HepG2 (cell line): Measurements from ENCODE around the gene CAVIN2. TPM values are rescaled to one million over a fixed set of nuclear protein-coding genes. Genes with fewer than 3 reads are reported as not detected.

ENCODE experiments used
- ATAC-seq: fragments of 200-7000 bp; cut with Tn5 transposase; 3 replicates; pipeline ENCODE4 v1.9.1; 2020; ENCODE audit warnings: mild to moderate bottlenecking, moderate library complexity
- BruUV-seq: library from RNA; stranded (reverse); fragments of 400-500 nt; replicated peaks from 2 replicates; lab custom pipeline; 2021; lab: Mats Ljungman, UMichigan
- CTCF ChIA-PET: fragments of 300-600 bp; formaldehyde crosslinking; extraction: SDS; loops from one replicate; lab custom pipeline; 2021; ENCODE audit warnings: low total read pairs, inconsistent platforms, low intra/inter-chr PET ratio; lab: Yijun Ruan, JAX
- POLR2A ChIA-PET: fragments of 350-600 bp; sonication (Branson Sonifier 250); formaldehyde crosslinking; loops from one replicate; lab custom pipeline; 2020; ENCODE audit warnings: antibody characterized with exemption, inconsistent platforms; lab: Yijun Ruan, JAX
- DNase-seq: peaks from one replicate; pipeline ENCODE4 v3.0.0-alpha.2; 2015; ENCODE audit warnings: low spot score
- FAIRE-seq: peaks from 3 replicates; lab custom pipeline; 2011; peaks lifted over from hg19 to GRCh38; lab: Jason Lieb, UNC
- H2AFZ ChIP-seq: one replicate; pipeline ENCODE4 v1.6.1; 2011; ENCODE audit warnings: low read length, inconsistent platforms
- H3K27ac ChIP-seq: fragments of 300-600 bp; 3 replicates; pipeline ENCODE4 v1.8.0; 2011; ENCODE audit warnings: mixed run types, mild to moderate bottlenecking, mixed read lengths, low read length, inconsistent platforms; ENCODE audit not compliant: insufficient read depth; ENCODE audit errors: extremely low read length
- H3K27me3 ChIP-seq, 2 experiments: fragments of 200-600 bp in 1 of 2; 2 replicates in 1 of 2; 3 replicates in 1 of 2; pipeline versions ENCODE4 v1.6.0 to v1.8.0; 2011; ENCODE audit warnings: low read length in 2 of 2, mild to moderate bottlenecking in 2 of 2, moderate library complexity in 2 of 2, inconsistent platforms in 1 of 2; ENCODE audit not compliant: insufficient read depth in 2 of 2, control insufficient read depth in 1 of 2
- H3K36me3 ChIP-seq, 2 experiments: fragments of 200-600 bp in 1 of 2; replicated peaks in 1 of 2; 2 replicates in 1 of 2; 3 replicates in 1 of 2; pipeline versions ENCODE4 v1.5.1 to v1.8.0; 2011; ENCODE audit warnings: low read length in 2 of 2, inconsistent platforms in 1 of 2; ENCODE audit not compliant: insufficient read depth in 2 of 2, control insufficient read depth in 1 of 2
- H3K4me1 ChIP-seq: 2 replicates; pipeline ENCODE4 v1.5.1; 2012; ENCODE audit warnings: low read length, inconsistent platforms; ENCODE audit not compliant: insufficient read depth
- H3K4me2 ChIP-seq: 2 replicates; pipeline ENCODE4 v1.6.0; 2011; ENCODE audit warnings: low read depth, low read length, inconsistent platforms
- H3K4me3 ChIP-seq, 3 experiments: fragments of 200-600 bp in 1 of 3; sonication (generic), shearing (Covaris generic) in 1 of 3; replicated peaks in 1 of 3; 2 replicates each; pipeline ENCODE4 v1.5.1; 2011 to 2016; ENCODE audit warnings: low read length in 3 of 3, inconsistent platforms in 2 of 3, low read depth in 2 of 3, mild to moderate bottlenecking in 2 of 3, control low read depth in 1 of 3, mixed read lengths in 1 of 3; ENCODE audit not compliant: insufficient read depth in 1 of 3
- H3K79me2 ChIP-seq: one replicate; pipeline ENCODE4 v1.6.1; 2011; ENCODE audit warnings: low read length, inconsistent platforms; ENCODE audit not compliant: insufficient read depth
- H3K9ac ChIP-seq: 2 replicates; pipeline ENCODE4 v1.6.0; 2011; ENCODE audit warnings: mild to moderate bottlenecking, low read depth, low read length, inconsistent platforms; ENCODE audit not compliant: insufficient read depth
- H3K9me3 ChIP-seq: 2 replicates; pipeline ENCODE4 v1.5.1; 2012; ENCODE audit warnings: mild to moderate bottlenecking, low read length
- H4K20me1 ChIP-seq: 2 replicates; pipeline ENCODE4 v1.6.0; 2011; ENCODE audit warnings: inconsistent platforms, mild to moderate bottlenecking, low read length, moderate library complexity; ENCODE audit not compliant: insufficient read depth
- DNMT3B ChIP-seq: conservative IDR thresholded peaks from 2 replicates; pipeline ENCODE4 v1.6.1; 2016; ENCODE audit warnings: missing biosample characterization, control low read depth
- PCBP1 ChIP-seq: fragments of 200-400 bp; formaldehyde crosslinking; IDR thresholded peaks from 2 replicates; pipeline ENCODE4 v1.6.1; 2017; ENCODE audit warnings: mild to moderate bottlenecking, low read depth, low read length, borderline replicate concordance
- RAD21 ChIP-seq: fragments of 450-650 bp; formaldehyde crosslinking; IDR thresholded peaks from 2 replicates; pipeline ENCODE4 v1.5.0; 2020; ENCODE audit warnings: mild to moderate bottlenecking
- SMARCE1 ChIP-seq: fragments of 450-650 bp; IDR thresholded peaks from 2 replicates; pipeline ENCODE4 v1.6.1; 2017; ENCODE audit warnings: borderline replicate concordance
- TFAP4 ChIP-seq: sonication (generic); IDR thresholded peaks from 2 replicates; pipeline ENCODE4 v1.6.1; 2016; ENCODE audit warnings: low read depth, borderline replicate concordance
- ZBTB39 ChIP-seq: sonication (generic); formaldehyde crosslinking; IDR thresholded peaks from 2 replicates; pipeline ENCODE4 v1.5.0; 2020; ENCODE audit warnings: missing genetic modification reagents
- ZIK1 ChIP-seq: sonication (generic); formaldehyde crosslinking; IDR thresholded peaks from 2 replicates; pipeline ENCODE4 v1.5.0; 2020; ENCODE audit warnings: mild to moderate bottlenecking, low read depth, missing genetic modification reagents, borderline replicate concordance
- ZMYM3 ChIP-seq: sonication (generic); formaldehyde crosslinking; IDR thresholded peaks from 2 replicates; pipeline ENCODE4 v1.5.1; 2020; ENCODE audit warnings: mild to moderate bottlenecking, missing genetic modification reagents
- ZNF12 ChIP-seq: sonication (generic); formaldehyde crosslinking; IDR thresholded peaks from 2 replicates; pipeline ENCODE4 v1.5.0; 2020; ENCODE audit warnings: missing genetic modification reagents
- ZNF180 ChIP-seq: sonication (generic); formaldehyde crosslinking; IDR thresholded peaks from 2 replicates; pipeline ENCODE4 v1.4.0; 2020; ENCODE audit warnings: low read depth, missing genetic modification reagents, borderline replicate concordance
- ZNF256 ChIP-seq: sonication (generic); formaldehyde crosslinking; conservative IDR thresholded peaks from 2 replicates; pipeline ENCODE4 v1.4.0; 2020; ENCODE audit warnings: missing genetic modification reagents
- ZNF292 ChIP-seq: sonication (generic); formaldehyde crosslinking; IDR thresholded peaks from 2 replicates; pipeline ENCODE4 v1.8.1; 2022; ENCODE audit warnings: mild to moderate bottlenecking, low read depth, missing genetic modification reagents, borderline replicate concordance
- ZNF577 ChIP-seq: sonication (generic); formaldehyde crosslinking; IDR thresholded peaks from 2 replicates; pipeline ENCODE4 v1.4.0; 2020; ENCODE audit warnings: mild to moderate bottlenecking, low read depth, missing genetic modification reagents, borderline replicate concordance
- WGBS: methylation state at CpG from one replicate; pipeline ENCODE4 v1.1.6; 2017; ENCODE audit warnings: low lambda C conversion rate; 5-methylcytosine and 5-hydroxymethylcytosine counted together
- in situ Hi-C: cut with HindIII; loops from 2 replicates; pipeline ENCODE4 v1.10.0; 2017; ENCODE audit warnings: low pct_unique_long_range_greater_than_20kb; ENCODE audit not compliant: extremely low pct_ligation_motif_present
- intact Hi-C: fragments of 100-400 bp; cut with micrococcal nuclease; formaldehyde crosslinking; loops from one replicate; pipeline ENCODE4 v1.10.0; 2022; ENCODE audit not compliant: unreplicated experiment
- polyA plus RNA-seq, 8 experiments: library from polyadenylated mRNA; depleted of rRNA in 3 of 8; stranded (reverse) in 7 of 8; unstranded in 1 of 8; fragments of >200 nt; fragmentation: Illumina TruSeq in 4 of 8; extraction: Trizol in 4 of 8; gene quantifications; 2 replicates each; pipeline versions ENCODE4 v1.2.1 to v1.2.3, GENCODE V29; 2011 to 2016; ENCODE audit warnings: low read depth in 4 of 8, missing spikeins in 1 of 8, mixed read lengths in 1 of 8; ENCODE audit not compliant: insufficient read depth in 1 of 8
- total RNA-seq, 5 experiments: library from RNA; depleted of rRNA; stranded (reverse); fragments of >200 nt; fragmentation: Illumina TruSeq; extraction: Trizol; gene quantifications; 2 replicates each; pipeline ENCODE4 v1.2.3, GENCODE V29; 2016; ENCODE audit warnings: low read depth in 1 of 5

CAVIN2 gene
- total and polyA plus RNA-seq, 2 of the 13 experiments (the other 11 are each of a cell fraction or from before 2014, with no cell fraction given), result 7.6 to 38.8 TPM

- no peak overlapping the region for H3K27ac ChIP-seq
- POLR2A ChIA-PET, result no interaction called here
- ATAC-seq, result peak; percentile 38; the same call in 1 of the 3 replicates
Measured at GRCh38 chr2:191831410-191831994, 15.4 kb downstream of the CAVIN2 start.

More at GRCh38 chr2:191831410-191831994, 15.4 kb downstream of the CAVIN2 start:
- no peak overlapping the region for H3K4me2 ChIP-seq
- WGBS, result 100% methylated on average over 1 of the region's 1 CpG
- peaks cover 4% of the 10 kb centered on the region; the same call in 1 of the 2 replicates for H3K4me1 ChIP-seq
- no peaks in the 10 kb centered on the region for H4K20me1 ChIP-seq
- peaks cover 6 to 14% of the 10 kb centered on the region in 2 experiments for H3K36me3 ChIP-seq
- CTCF ChIA-PET, result no interaction called here
- intact Hi-C loops (no loop called here), in situ Hi-C loops (no loop called here)
- no peak overlapping the region for H3K9ac ChIP-seq
- FAIRE-seq (no peak), DNase-seq (no peak)
- no peak for TF ChIP-seq ZNF292
- TF ChIP-seq ZBTB39 (CRISPR knock-in tag), result no peak
- TF ChIP-seq PCBP1, result no peak
- no peak for TF ChIP-seq SMARCE1
- no peak for TF ChIP-seq DNMT3B
- TF ChIP-seq ZNF12, result no peak
- TF ChIP-seq ZMYM3 (CRISPR knock-in tag), result no peak
- TF ChIP-seq RAD21, result no peak
- no peak for TF ChIP-seq TFAP4
- no peak for TF ChIP-seq ZNF577 (CRISPR knock-in tag)
- no peak for TF ChIP-seq ZIK1
- no peak for TF ChIP-seq ZNF180 (CRISPR knock-in tag)
- TF ChIP-seq ZNF256 (CRISPR knock-in tag), result no peak
- H3K79me2 ChIP-seq, result no peaks in the 10 kb centered on the region
- no peaks in the 10 kb centered on the region for H3K27me3 ChIP-seq
- H3K4me3 ChIP-seq, result no peak overlapping the region
- BruUV-seq, result no TSS peak
- no peaks in the 10 kb centered on the region for H3K9me3 ChIP-seq
- no peak overlapping the region for H2AFZ ChIP-seq
